ENCODE data around the gene PAM. TPM values are rescaled to one million over a fixed set of nuclear protein-coding genes. Genes with fewer than 3 reads are reported as not detected.

The PAM gene
- total and polyA plus RNA-seq, 2 of the 13 experiments (the other 11 are each of a cell fraction or from before 2014, with no cell fraction given): 20.2 to 79.1 TPM

- TF ChIP-seq ZNF574 (CRISPR knock-in tag; IDR thresholded peaks at IDR 0.05) (peak; percentile 25; the same call in 1 of the 2 replicates), ZBTB34 (CRISPR knock-in tag; IDR thresholded peaks at IDR 0.05) (no peak), IRX3 (CRISPR knock-in tag; IDR thresholded peaks at IDR 0.05; ENCODE audit: borderline replicate concordance, low read depth) (no peak), MLXIP (CRISPR knock-in tag; IDR thresholded peaks at IDR 0.05; ENCODE audit: borderline replicate concordance) (no peak), KAT7 (CRISPR knock-in tag; IDR thresholded peaks at IDR 0.05; ENCODE audit: borderline replicate concordance) (0 out of 2 replicates have a peak, but pooled peaks have one; percentile 26), CC2D1A (CRISPR knock-in tag; IDR thresholded peaks at IDR 0.05) (no peak), LCORL (IDR thresholded peaks at IDR 0.05) (no peak), LCORL (CRISPR knock-in tag; IDR thresholded peaks at IDR 0.05) (no peak), ZNF891 (CRISPR knock-in tag; IDR thresholded peaks at IDR 0.05) (no peak), ZBTB1 (CRISPR knock-in tag; IDR thresholded peaks at IDR 0.05; ENCODE audit: borderline replicate concordance) (no peak), ZFP1 (CRISPR knock-in tag; IDR thresholded peaks at IDR 0.05) (no peak), KLF9 (CRISPR knock-in tag; IDR thresholded peaks at IDR 0.05; ENCODE audit: low read depth) (no peak), HNRNPH1 (optimal IDR thresholded peaks at IDR 0.05; ENCODE audit: low read depth, low read length) (no peak), FOXA1 (IDR thresholded peaks at IDR 0.05) (no peak), FOXA1 (CRISPR knock-in tag; IDR thresholded peaks at IDR 0.05) (no peak), ZNF652 (CRISPR knock-in tag; IDR thresholded peaks at IDR 0.05; ENCODE audit: borderline replicate concordance, low read depth) (no peak), REPIN1 (CRISPR knock-in tag; IDR thresholded peaks at IDR 0.05; ENCODE audit: borderline replicate concordance, low read depth) (0 out of 2 replicates have a peak, but pooled peaks have one; percentile 50), STAT5B (CRISPR knock-in tag; IDR thresholded peaks at IDR 0.05) (no peak), ZNF703 (CRISPR knock-in tag; IDR thresholded peaks at IDR 0.05; ENCODE audit: borderline replicate concordance) (no peak), TCF7 (IDR thresholded peaks at IDR 0.05; ENCODE audit: low read depth) (no peak), TCF12 (IDR thresholded peaks at IDR 0.05) (no peak), TCF12 (CRISPR knock-in tag; IDR thresholded peaks at IDR 0.05) (0 out of 2 replicates have a peak, but pooled peaks have one; percentile 17), U2AF1 (optimal IDR thresholded peaks at IDR 0.05; ENCODE audit: low read depth, low read length) (no peak), MNT (IDR thresholded peaks at IDR 0.05) (no peak)
Measured at GRCh38 chr5:102754767-102755431, at the start of gene PAM (continued).
